Loucy (cell line): ENCODE data around the gene ALCAM.

Experiments
- EZH2phosphoT487 ChIP-seq: fragments of 200-600 bp; IDR thresholded peaks from 2 replicates; pipeline ENCODE4 v1.6.1; 2018; ENCODE audit warnings: antibody characterized with exemption, mild to moderate bottlenecking, moderate library complexity, borderline replicate concordance
- TF ChIP-seq, protein P1 (sequence below): fragments of 200-600 bp; sonication (generic); conservative IDR thresholded peaks from 2 replicates; pipeline ENCODE4 v1.5.1; 2014; ENCODE audit warnings: mild to moderate bottlenecking, antibody characterized with exemption, low read length

DNA sequence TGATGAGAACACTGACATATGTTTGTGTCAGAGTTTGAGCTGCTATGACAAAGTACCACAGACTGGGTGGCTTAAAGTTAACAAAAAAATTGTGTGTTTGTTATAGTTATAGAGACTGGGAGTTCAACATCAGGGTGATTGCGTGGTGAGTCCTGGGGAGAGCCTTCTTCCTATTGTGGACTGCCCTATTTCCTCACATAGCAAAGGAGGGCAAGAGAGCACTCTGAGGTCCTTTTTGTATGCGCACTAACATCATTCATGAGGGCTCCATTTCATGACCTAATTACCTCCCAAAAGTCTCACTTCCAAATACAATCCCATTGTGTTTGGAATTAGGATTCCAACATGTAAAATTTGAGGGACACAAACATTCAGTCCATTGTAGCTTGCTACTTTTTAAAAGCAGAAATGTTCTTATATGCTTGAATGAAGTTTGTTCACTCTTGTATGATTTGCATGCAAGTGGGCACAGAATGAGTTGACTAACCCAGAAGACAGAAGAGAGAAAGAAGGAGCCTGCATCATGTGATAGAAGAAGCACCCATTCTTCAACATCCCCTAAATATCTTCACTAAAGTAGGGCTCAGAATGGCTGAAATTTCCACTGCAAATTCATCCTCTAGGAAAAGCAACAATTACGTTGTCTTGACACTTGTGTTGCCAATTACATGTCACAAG is 18.9 kb upstream of the ALCAM start:
- TF ChIP-seq, protein P1, sequence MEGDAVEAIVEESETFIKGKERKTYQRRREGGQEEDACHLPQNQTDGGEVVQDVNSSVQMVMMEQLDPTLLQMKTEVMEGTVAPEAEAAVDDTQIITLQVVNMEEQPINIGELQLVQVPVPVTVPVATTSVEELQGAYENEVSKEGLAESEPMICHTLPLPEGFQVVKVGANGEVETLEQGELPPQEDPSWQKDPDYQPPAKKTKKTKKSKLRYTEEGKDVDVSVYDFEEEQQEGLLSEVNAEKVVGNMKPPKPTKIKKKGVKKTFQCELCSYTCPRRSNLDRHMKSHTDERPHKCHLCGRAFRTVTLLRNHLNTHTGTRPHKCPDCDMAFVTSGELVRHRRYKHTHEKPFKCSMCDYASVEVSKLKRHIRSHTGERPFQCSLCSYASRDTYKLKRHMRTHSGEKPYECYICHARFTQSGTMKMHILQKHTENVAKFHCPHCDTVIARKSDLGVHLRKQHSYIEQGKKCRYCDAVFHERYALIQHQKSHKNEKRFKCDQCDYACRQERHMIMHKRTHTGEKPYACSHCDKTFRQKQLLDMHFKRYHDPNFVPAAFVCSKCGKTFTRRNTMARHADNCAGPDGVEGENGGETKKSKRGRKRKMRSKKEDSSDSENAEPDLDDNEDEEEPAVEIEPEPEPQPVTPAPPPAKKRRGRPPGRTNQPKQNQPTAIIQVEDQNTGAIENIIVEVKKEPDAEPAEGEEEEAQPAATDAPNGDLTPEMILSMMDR = no peak
- TF ChIP-seq EZH2phosphoT487 = no peak
